ENCODE results near the gene GNAL.
A peak's percentile ranks its signal among the peaks of the same experiment; 100 is the strongest.
"Not testable (repeated sequence)": the region's sequence is repeated elsewhere in the genome, so short reads cannot be mapped to it uniquely, and the experiment has no call there.

The GNAL gene

DNA sequence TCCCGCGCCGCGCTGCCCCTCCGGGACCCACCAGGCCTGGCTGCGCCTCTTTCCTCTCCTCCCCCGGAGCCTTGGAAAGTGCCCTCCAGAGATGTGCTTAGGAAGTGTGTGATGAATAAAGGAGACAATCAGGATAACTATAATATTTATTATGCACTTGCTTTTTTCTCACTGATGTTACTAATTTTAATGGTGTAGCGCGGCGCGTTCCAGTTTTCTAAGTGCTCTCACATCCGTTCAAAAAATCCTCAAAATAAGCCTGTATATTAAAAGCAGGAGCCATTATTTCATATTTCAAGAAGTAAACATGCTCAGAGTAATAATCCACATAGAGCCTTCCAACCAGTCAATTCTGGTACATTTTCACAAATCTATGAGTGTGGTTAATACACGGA, 220.0 kb downstream of the GNAL start:
- DNase-seq (ENCODE audit: low spot score) = no peak

DNA sequence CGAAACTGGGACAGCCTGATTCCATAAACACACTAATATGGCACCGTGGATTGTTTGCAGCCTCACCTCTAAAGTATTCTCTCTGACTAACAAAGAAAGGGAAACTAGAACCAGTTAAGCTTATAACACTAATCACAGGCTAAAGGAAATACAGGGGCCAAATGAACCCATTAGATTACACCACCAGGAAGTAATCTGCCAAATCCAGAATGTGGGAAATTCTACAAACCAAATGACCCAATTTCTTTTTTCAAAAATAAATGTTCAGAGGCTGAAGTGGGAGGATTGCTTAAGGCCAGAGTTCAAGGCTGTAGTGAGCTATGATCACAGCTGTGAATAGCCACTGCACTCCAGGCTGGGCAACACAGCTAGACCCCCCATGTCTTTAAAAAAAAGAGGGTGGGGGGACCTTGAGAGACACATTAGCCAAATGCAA, 220.5 kb downstream of the GNAL start:
- peak; percentile 51 for DNase-seq (ENCODE audit: low spot score)

DNA sequence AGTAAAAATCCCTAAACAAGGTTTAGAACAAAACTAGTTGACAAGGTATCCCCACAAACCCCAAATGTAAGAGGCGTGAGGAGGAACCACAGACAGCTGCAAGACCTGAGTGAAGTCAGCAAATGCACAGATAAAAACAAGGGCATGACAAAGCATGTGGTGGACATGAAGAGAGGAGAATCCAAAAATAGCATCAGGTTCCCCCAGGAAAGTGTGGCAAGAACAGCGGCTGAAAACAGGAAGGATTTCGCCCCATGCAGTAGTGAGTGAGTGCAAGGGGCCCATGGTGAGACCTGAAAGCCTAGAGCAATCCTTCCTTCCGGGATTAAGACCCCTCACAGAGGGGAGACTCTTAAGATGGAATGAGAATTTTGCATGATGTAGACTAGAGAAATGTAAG, 227.8 kb downstream of the GNAL start:
- DNase-seq (ENCODE audit: low spot score) = not testable (repeated sequence)

DNA sequence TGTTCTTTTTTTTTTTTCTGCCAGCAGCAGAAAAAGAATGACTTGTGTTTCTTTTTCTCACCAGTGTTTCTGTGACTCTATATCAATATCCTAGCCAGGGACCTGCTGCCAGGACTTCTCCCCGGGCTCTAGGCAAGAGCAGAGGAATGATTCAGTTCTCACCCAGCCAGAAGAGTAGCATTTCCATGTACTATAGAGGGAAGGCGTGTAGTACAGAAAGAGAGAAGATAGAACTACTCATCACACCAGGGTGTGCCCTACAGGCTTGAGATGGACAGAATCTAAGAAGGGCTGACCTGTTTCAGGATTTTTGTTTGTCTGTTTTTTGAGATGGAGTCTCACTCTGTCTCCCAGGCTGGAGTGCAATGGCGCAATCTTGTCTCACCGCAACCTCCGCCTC, 230.5 kb downstream of the GNAL start:
- DNase-seq (ENCODE audit: low spot score) = not testable (repeated sequence)

DNA sequence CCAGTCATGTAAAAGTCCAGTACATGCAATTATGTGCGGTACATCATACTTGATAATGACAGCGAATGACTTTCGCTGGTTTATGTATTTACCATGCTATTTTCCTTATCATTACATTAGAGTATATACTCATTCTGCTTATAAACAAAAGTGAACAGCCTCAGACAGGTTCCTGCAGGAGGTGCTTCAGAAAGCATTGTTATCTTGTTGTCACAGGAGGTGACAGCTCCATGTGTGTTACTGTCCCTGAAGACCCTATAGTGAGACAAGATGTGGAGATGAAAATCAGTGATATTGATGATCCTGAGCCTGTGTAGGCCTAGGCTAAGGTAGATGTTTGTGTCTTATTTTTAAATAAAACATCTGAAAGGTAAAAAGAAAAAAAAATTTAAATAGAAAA, 234.4 kb downstream of the GNAL start:
- no peak for DNase-seq (ENCODE audit: low spot score)

DNA sequence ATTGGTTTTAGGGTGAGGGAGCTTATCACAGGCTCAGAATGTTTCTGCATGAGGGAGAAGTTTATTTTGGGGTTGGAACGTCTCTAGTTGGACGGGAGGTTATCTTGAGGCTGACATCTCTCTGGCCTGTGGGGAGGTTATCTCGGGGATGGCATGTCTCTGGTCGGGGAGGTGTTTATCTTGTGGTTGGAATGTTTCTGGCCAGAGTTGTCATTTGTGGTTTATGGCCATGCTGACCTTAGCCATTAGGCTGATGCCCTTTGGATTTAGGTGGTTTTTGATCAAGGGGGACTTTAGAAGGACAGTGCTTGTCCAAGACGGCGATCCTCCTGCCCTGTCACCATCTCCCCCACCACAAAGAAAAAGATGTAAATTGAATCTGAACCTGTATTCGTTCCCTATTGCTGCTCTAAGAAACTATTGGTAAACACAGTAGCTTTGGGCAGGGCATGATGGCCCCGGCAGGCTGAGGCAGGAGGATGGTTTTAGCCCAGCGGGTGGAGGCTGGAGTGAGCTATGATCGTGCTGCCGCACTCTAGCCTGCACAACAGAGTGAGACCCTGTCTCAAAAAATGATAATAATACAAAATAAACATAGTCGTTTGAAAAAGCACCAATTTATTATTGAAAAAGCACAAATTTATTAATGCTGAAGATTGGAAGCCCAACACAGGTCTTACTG, 236.9 kb downstream of the GNAL start:
- DNase-seq (ENCODE audit: low spot score) = peak; percentile 79

DNA sequence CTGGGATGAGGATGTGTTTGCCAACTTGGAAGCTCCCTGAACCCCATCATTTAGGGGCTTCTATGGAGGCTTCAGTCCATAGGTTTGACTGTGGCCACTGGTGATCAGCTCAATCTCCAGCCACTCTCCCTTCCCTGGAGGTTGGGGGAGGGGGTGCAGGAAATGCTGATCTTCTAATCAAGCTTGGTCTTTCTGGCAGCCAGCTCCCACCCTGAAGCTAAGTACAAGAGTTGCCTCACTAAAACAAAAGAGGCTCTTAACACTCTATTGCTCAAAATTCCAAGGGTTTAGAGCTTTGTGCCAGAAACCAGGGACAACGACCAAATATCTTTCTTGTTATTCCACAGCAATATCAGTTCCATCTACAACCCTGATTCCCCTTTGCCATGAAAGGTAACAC, 238.4 kb downstream of the GNAL start:
- DNase-seq (ENCODE audit: low spot score) = no peak

DNA sequence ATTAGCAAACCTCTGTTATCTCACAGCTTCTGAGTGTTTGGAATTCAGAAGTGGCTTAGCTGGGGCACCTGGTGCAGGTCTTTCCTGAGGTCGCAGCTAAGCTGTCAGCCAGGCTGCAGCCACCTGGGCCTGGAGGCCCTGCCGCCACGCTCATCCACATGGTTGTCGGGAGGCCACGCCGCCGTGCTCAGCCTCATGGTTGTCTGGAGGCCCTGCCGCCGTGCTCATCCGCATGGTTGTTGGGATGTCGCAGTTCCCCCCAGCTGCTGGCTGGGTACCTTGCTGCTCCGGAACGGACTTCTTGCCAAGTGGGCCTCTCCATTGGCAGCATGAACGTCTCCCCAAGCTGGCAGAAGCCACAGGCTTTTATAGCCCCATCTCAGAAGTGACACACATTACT, 243.3 kb downstream of the GNAL start:
- no peak for DNase-seq (ENCODE audit: low spot score)
